Measurements from ENCODE around the gene FA2H.

Gene FA2H

DNA sequence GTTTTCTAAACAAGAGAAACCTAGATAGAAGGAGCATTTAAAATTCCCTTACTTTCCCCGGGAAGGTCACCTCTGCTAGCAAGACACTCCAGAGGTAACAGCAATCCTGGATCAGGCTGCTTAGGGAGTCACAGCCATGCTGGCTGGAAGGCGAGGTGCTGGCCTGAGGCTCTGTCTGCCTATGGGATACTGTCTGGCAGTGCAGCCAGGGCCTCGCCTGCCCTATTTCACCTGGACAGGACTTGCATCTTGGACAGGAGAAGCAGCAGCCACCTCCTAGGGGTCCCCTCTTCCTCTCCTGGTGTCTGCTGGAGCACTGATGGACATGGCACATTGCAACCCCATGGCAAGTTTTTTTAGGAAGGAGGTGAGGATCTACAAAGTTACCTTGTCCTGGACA lies 15.1 kb downstream of the FA2H start:
- Histone ChIP-seq H3K27ac (no peak overlapping the region), H3K79me2 (no peaks in the 10 kb centered on the region), H3K4me1 (no peaks in the 10 kb centered on the region), H3K27me3 (ENCODE audit: control insufficient read depth, insufficient read depth, low read length) (no peaks in the 10 kb centered on the region), H3K9me3 (ENCODE audit: control insufficient read depth, low read length) (no peaks in the 10 kb centered on the region), H3K4me2 (ENCODE audit: low read length) (no peak overlapping the region), H2AFZ (no peak overlapping the region), H3K9ac (no peak overlapping the region), H3K4me3 (ENCODE audit: low read depth, low read length) (no peak overlapping the region), H3K36me3 (ENCODE audit: control insufficient read depth, insufficient read depth, low read length) (no peaks in the 10 kb centered on the region)
- TF ChIP-seq, protein P1, sequence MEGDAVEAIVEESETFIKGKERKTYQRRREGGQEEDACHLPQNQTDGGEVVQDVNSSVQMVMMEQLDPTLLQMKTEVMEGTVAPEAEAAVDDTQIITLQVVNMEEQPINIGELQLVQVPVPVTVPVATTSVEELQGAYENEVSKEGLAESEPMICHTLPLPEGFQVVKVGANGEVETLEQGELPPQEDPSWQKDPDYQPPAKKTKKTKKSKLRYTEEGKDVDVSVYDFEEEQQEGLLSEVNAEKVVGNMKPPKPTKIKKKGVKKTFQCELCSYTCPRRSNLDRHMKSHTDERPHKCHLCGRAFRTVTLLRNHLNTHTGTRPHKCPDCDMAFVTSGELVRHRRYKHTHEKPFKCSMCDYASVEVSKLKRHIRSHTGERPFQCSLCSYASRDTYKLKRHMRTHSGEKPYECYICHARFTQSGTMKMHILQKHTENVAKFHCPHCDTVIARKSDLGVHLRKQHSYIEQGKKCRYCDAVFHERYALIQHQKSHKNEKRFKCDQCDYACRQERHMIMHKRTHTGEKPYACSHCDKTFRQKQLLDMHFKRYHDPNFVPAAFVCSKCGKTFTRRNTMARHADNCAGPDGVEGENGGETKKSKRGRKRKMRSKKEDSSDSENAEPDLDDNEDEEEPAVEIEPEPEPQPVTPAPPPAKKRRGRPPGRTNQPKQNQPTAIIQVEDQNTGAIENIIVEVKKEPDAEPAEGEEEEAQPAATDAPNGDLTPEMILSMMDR (IDR thresholded peaks at IDR 0.05) = no peak

DNA sequence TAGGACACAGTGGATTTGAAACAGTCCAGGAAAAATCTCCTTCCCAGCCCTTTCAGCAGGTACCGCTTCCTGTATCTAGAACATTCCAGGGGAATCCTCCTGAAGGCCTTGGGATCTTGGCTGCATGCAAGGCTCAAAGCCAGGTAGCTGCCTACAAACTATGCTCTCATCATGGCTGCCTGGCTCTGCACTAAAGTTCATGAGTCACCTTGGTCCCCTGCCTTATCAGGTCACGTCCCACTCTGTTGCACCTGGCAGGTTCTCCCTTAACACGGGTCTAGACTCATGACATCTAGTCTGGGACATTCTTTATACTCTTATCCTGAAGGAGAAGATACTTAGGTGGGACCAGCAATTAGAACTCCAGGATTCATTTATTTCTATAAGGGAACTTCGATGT lies 15.8 kb downstream of the FA2H start:
- H3K9me3 ChIP-seq (ENCODE audit: control insufficient read depth, low read length) = no peaks in the 10 kb centered on the region
- no peaks in the 10 kb centered on the region for H3K36me3 ChIP-seq (ENCODE audit: control insufficient read depth, insufficient read depth, low read length)
- no peaks in the 10 kb centered on the region for H3K27me3 ChIP-seq (ENCODE audit: control insufficient read depth, insufficient read depth, low read length)
- H3K9ac ChIP-seq = no peak overlapping the region
- no peaks in the 10 kb centered on the region for H3K4me1 ChIP-seq
- TF ChIP-seq, protein P1 (IDR thresholded peaks at IDR 0.05) = no peak
- H2AFZ ChIP-seq = no peak overlapping the region
- H3K79me2 ChIP-seq = no peaks in the 10 kb centered on the region
- H3K4me2 ChIP-seq (ENCODE audit: low read length) = no peak overlapping the region
- no peak overlapping the region for H3K27ac ChIP-seq
- H3K4me3 ChIP-seq (ENCODE audit: low read depth, low read length) = no peak overlapping the region

DNA sequence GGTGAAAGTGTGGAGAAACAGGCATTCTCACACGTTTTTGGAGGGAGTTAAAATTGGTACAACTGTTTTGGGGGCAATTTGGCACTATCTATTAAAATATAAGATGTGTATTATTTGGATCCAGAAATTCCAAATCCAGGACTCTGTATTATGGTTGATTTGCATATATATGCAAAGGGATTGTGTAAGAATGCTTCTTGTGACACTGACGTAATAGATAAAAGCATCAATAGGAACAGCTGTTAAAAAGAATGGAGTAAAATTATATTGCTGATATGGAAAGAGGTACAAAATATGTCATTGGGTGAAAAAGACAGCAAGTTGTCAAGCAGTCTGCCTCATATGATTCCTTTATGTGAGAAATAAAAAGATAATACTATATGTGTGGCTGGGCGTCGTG lies 17.3 kb downstream of the FA2H start:
- Histone ChIP-seq H3K27me3 (ENCODE audit: control insufficient read depth, insufficient read depth, low read length) (no peaks in the 10 kb centered on the region), H3K9ac (no peak overlapping the region), H3K9me3 (ENCODE audit: control insufficient read depth, low read length) (no peaks in the 10 kb centered on the region), H2AFZ (no peak overlapping the region), H3K36me3 (ENCODE audit: control insufficient read depth, insufficient read depth, low read length) (no peaks in the 10 kb centered on the region), H3K4me1 (no peaks in the 10 kb centered on the region), H3K4me3 (ENCODE audit: low read depth, low read length) (no peak overlapping the region), H3K4me2 (ENCODE audit: low read length) (no peak overlapping the region), H3K79me2 (no peaks in the 10 kb centered on the region), H3K27ac (no peak overlapping the region)
- TF ChIP-seq, protein P1 (IDR thresholded peaks at IDR 0.05) = no peak

DNA sequence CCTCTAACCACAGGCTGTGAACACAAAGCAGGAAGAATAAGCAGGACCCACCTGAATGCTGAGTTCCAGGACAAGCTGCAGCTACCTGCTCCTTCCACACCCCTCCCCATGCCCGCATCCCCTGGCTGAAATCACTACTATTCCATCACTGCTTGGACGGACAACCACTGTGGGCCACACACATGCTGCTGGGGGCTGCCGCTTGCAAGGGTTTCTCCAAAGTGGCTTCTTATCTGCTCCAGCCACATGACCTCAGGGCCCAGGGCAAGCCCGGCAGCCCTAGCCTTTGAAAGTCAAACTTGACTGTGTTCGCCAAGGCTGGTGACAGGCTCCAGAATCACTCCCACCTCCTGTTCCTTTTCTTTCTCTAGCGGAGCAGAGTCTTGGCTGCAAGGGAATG lies 18.4 kb downstream of the FA2H start:
- TF ChIP-seq, protein P1 (IDR thresholded peaks at IDR 0.05) = no peak
- H3K27ac ChIP-seq = no peak overlapping the region
- H3K27me3 ChIP-seq (ENCODE audit: control insufficient read depth, insufficient read depth, low read length) = no peaks in the 10 kb centered on the region
- H3K4me2 ChIP-seq (ENCODE audit: low read length) = no peak overlapping the region
- H3K36me3 ChIP-seq (ENCODE audit: control insufficient read depth, insufficient read depth, low read length) = no peaks in the 10 kb centered on the region
- H3K9me3 ChIP-seq (ENCODE audit: control insufficient read depth, low read length) = no peaks in the 10 kb centered on the region
- no peak overlapping the region for H2AFZ ChIP-seq
- no peaks in the 10 kb centered on the region for H3K4me1 ChIP-seq
- H3K9ac ChIP-seq = no peak overlapping the region
- H3K79me2 ChIP-seq = no peaks in the 10 kb centered on the region
- no peak overlapping the region for H3K4me3 ChIP-seq (ENCODE audit: low read depth, low read length)

DNA sequence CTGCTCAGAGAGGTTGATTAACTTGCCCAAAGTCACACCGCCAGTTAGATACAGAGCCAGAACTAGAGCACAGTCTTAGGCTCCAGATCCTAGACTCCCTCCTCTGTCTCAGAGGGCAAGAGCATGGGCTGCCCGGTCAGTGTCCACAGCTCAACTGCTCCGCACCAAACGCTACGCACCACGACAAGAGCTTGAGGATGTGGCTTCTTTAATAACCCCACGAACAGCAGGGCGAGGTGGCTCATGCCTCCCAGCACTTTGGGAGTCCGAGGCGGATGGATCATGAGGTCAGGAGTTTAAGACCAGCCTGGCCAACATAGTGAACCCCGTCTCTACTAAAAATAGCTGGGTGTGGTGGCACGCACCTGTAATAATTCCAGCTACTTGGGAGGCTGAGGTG lies 21.4 kb downstream of the FA2H start:
- Histone ChIP-seq H3K9ac (no peak overlapping the region), H3K79me2 (no peaks in the 10 kb centered on the region), H3K4me3 (ENCODE audit: low read depth, low read length) (no peak overlapping the region), H3K4me1 (no peaks in the 10 kb centered on the region), H3K9me3 (ENCODE audit: control insufficient read depth, low read length) (no peaks in the 10 kb centered on the region), H3K27me3 (ENCODE audit: control insufficient read depth, insufficient read depth, low read length) (no peaks in the 10 kb centered on the region), H2AFZ (no peak overlapping the region), H3K4me2 (ENCODE audit: low read length) (no peak overlapping the region), H3K27ac (no peak overlapping the region), H3K36me3 (ENCODE audit: control insufficient read depth, insufficient read depth, low read length) (no peaks in the 10 kb centered on the region)
- TF ChIP-seq, protein P1 (IDR thresholded peaks at IDR 0.05) = no peak

All from parathyroid adenoma (tissue), 2 donors.